WTC11 (cell line): ENCODE results near the gene AGO4. TPM values are rescaled to one million over a fixed set of nuclear protein-coding genes. Genes with fewer than 3 reads are reported as not detected.
A peak's percentile ranks its signal among the peaks of the same experiment; 100 is the strongest.

Experiments used
- ATAC-seq: fragments of 200-7000 bp; cut with Tn5 transposase; 2 replicates; pipeline ENCODE4 v1.10.0; 2021; ENCODE audit warnings: mild to moderate bottlenecking, moderate library complexity
- CTCF ChIA-PET: fragments of 300-600 bp; sonication (Branson Sonifier 250); formaldehyde crosslinking; loops from one replicate; lab custom pipeline; 2021; ENCODE audit warnings: antibody characterized with exemption; lab: Charles Lee
- POLR2A ChIA-PET: fragments of 350-600 bp; sonication (Branson Sonifier 250); formaldehyde crosslinking; loops from one replicate; lab custom pipeline; 2021; ENCODE audit warnings: antibody characterized with exemption; lab: Charles Lee
- DNase-seq: peaks from one replicate; pipeline ENCODE4 v3.0.0; 2021; ENCODE audit warnings: low spot score
- H3K27ac Mint-ChIP-seq: 2 replicates; pipeline ENCODE4 v1.8.0; 2021; ENCODE audit warnings: mixed read lengths
- H3K27me3 Mint-ChIP-seq: 2 replicates; pipeline ENCODE4 v1.8.0; 2021; ENCODE audit warnings: low read depth, mild to moderate bottlenecking, moderate library complexity, mixed read lengths
- H3K36me3 Mint-ChIP-seq: 2 replicates; pipeline ENCODE4 v1.8.0; 2021; ENCODE audit warnings: mixed read lengths
- H3K4me1 Mint-ChIP-seq: 2 replicates; pipeline ENCODE4 v1.8.0; 2022; ENCODE audit warnings: mixed read lengths
- H3K4me3 Mint-ChIP-seq: 2 replicates; pipeline ENCODE4 v1.8.0; 2021; ENCODE audit warnings: mild to moderate bottlenecking, moderate library complexity, mixed read lengths
- H3K9me3 Mint-ChIP-seq: 2 replicates; pipeline ENCODE4 v1.8.0; 2021; ENCODE audit warnings: mixed read lengths
- AFF4 ChIP-seq: sonication (generic); formaldehyde crosslinking; IDR thresholded peaks from 2 replicates; pipeline ENCODE4 v1.8.1; 2023; ENCODE audit warnings: mild to moderate bottlenecking, missing genetic modification reagents, borderline replicate concordance
- ATF1 ChIP-seq: sonication (generic); formaldehyde crosslinking; IDR thresholded peaks from 2 replicates; pipeline ENCODE4 v1.8.1; 2023; ENCODE audit warnings: mild to moderate bottlenecking, moderate library complexity, missing genetic modification reagents
- ERG ChIP-seq: fragments of 250-450 bp; sonication (Bioruptor Pico); IDR thresholded peaks from 2 replicates; pipeline ENCODE4 v1.8.0; 2021; ENCODE audit warnings: mild to moderate bottlenecking
- ESRRA ChIP-seq: sonication (generic); formaldehyde crosslinking; IDR thresholded peaks from 2 replicates; pipeline ENCODE4 v1.8.1; 2022; ENCODE audit warnings: mild to moderate bottlenecking, missing genetic modification reagents, borderline replicate concordance
- FOXK1 ChIP-seq: sonication (generic); formaldehyde crosslinking; IDR thresholded peaks from 2 replicates; pipeline ENCODE4 v1.8.0; 2022; ENCODE audit warnings: mild to moderate bottlenecking, moderate library complexity, missing genetic modification reagents
- FOXP4 ChIP-seq: sonication (generic); formaldehyde crosslinking; IDR thresholded peaks from 2 replicates; pipeline ENCODE4 v1.8.0; 2022; ENCODE audit warnings: mild to moderate bottlenecking, missing genetic modification reagents
- GTF2I ChIP-seq: fragments of 250-450 bp; sonication (Bioruptor Pico); conservative IDR thresholded peaks from 2 replicates; pipeline ENCODE4 v1.4.0; 2021; ENCODE audit warnings: mild to moderate bottlenecking
- MYBL2 ChIP-seq: sonication (generic); formaldehyde crosslinking; IDR thresholded peaks from 2 replicates; pipeline ENCODE4 v1.8.1; 2023; ENCODE audit warnings: mild to moderate bottlenecking, moderate library complexity, missing genetic modification reagents
- NFYB ChIP-seq: sonication (generic); formaldehyde crosslinking; conservative IDR thresholded peaks from 2 replicates; pipeline ENCODE4 v1.8.0; 2022; ENCODE audit warnings: low read depth, missing genetic modification reagents
- RELA ChIP-seq: sonication (generic); formaldehyde crosslinking; IDR thresholded peaks from 2 replicates; pipeline ENCODE4 v1.8.1; 2022; ENCODE audit warnings: missing genetic modification reagents, mild to moderate bottlenecking, borderline replicate concordance
- SMAD3 ChIP-seq: sonication (generic); formaldehyde crosslinking; IDR thresholded peaks from 2 replicates; pipeline ENCODE4 v1.8.0; 2022; ENCODE audit warnings: missing genetic modification reagents, mild to moderate bottlenecking, borderline replicate concordance
- SMAD4 ChIP-seq: sonication (generic); formaldehyde crosslinking; IDR thresholded peaks from 2 replicates; pipeline ENCODE4 v1.8.0; 2022; ENCODE audit warnings: mild to moderate bottlenecking, missing genetic modification reagents
- ZBTB43 ChIP-seq: sonication (generic); formaldehyde crosslinking; IDR thresholded peaks from 2 replicates; pipeline ENCODE4 v1.8.1; 2023; ENCODE audit warnings: mild to moderate bottlenecking, missing genetic modification reagents
- ZNF219 ChIP-seq: sonication (generic); formaldehyde crosslinking; IDR thresholded peaks from 2 replicates; pipeline ENCODE4 v1.8.0; 2023; ENCODE audit warnings: missing genetic modification reagents, mild to moderate bottlenecking, borderline replicate concordance
- ZNF263 ChIP-seq: sonication (generic); formaldehyde crosslinking; IDR thresholded peaks from 2 replicates; pipeline ENCODE4 v1.8.1; 2022; ENCODE audit warnings: low read depth, mild to moderate bottlenecking, moderate library complexity, missing genetic modification reagents
- ZNF671 ChIP-seq: fragments of 250-450 bp; sonication (Bioruptor Pico); IDR thresholded peaks from 2 replicates; pipeline ENCODE4 v1.8.0; 2021; ENCODE audit warnings: mild to moderate bottlenecking
- total RNA-seq: library from RNA; stranded (reverse); gene quantifications from 3 replicates; pipeline ENCODE4 v1.2.3, GENCODE V29; 2021
- TF ChIP-seq, protein P1 (sequence below): fragments of 250-450 bp; sonication (Bioruptor Pico); IDR thresholded peaks from 2 replicates; pipeline ENCODE4 v1.9.0; 2021; ENCODE audit warnings: mild to moderate bottlenecking
- TF ChIP-seq, protein P2 (sequence below): sonication (generic); formaldehyde crosslinking; IDR thresholded peaks from 2 replicates; pipeline ENCODE4 v1.8.1; 2023; ENCODE audit warnings: mild to moderate bottlenecking, missing genetic modification reagents, moderate library complexity

The AGO4 gene
- total RNA-seq, 1 experiment from 2014 or later: 8.7 TPM

- H3K27ac Mint-ChIP-seq: no peak overlapping the region
- DNase-seq (no peak), ATAC-seq (no peak)
- CTCF ChIA-PET: interaction anchor here (1.2 kb wide), 1 partner anchor 14 kb away, joined by 3 read pairs; no protein-coding TSS in a partner anchor
- peaks cover 85% of the 10 kb centered on the region for H3K36me3 Mint-ChIP-seq
- TF ChIP-seq GTF2I (CRISPR knock-in tag) (no peak), NFYB (CRISPR knock-in tag) (no peak), ESRRA (CRISPR knock-in tag) (no peak), RELA (no peak), MYBL2 (no peak), ATF1 (CRISPR knock-in tag) (no peak), ZNF263 (no peak), AFF4 (CRISPR knock-in tag) (no peak), SMAD3 (CRISPR knock-in tag) (no peak), FOXK1 (CRISPR knock-in tag) (no peak), SMAD4 (CRISPR knock-in tag) (no peak), ERG (CRISPR knock-in tag) (no peak)
- no peaks in the 10 kb centered on the region for H3K27me3 Mint-ChIP-seq
- POLR2A ChIA-PET: no interaction called here
- H3K4me1 Mint-ChIP-seq: no peaks in the 10 kb centered on the region
- H3K9me3 Mint-ChIP-seq: no peaks in the 10 kb centered on the region; the same call in 1 of the 2 replicates
- H3K4me3 Mint-ChIP-seq: no peak overlapping the region
Observed at GRCh38 chr1:35899941-35900340, 92.1 kb downstream of the AGO4 start.

DNA sequence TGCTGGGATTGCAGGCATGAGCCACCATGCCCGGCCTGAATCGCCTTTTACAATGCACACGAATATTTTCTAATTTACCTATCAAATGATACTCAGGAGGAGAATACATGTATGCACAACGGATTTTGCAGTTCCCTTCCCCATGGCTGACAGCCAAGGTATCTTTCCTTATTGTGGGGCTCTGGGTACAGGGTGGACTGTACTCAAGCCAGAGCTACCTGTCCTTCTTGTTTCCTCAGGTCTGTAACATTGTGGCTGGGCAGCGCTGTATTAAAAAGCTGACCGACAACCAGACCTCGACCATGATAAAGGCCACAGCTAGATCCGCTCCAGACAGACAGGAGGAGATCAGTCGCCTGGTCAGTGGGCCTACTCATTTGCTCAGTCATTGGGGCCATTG is 93.4 kb downstream of the AGO4 start:
- Mint-ChIP-seq H3K36me3 (peaks cover 82% of the 10 kb centered on the region), H3K9me3 (no peaks in the 10 kb centered on the region; the same call in 1 of the 2 replicates), H3K27ac (0 out of 2 replicates have a peak overlapping the region, but pooled peaks have one; percentile 38)
- ChIA-PET POLR2A (no interaction called here), CTCF (no interaction called here)
- no peak for ATAC-seq
- no peak for DNase-seq
- TF ChIP-seq ZBTB43 (CRISPR knock-in tag): no peak
- TF ChIP-seq, protein P1, sequence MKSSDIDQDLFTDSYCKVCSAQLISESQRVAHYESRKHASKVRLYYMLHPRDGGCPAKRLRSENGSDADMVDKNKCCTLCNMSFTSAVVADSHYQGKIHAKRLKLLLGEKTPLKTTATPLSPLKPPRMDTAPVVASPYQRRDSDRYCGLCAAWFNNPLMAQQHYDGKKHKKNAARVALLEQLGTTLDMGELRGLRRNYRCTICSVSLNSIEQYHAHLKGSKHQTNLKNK: no peak
- TF ChIP-seq, protein P2, sequence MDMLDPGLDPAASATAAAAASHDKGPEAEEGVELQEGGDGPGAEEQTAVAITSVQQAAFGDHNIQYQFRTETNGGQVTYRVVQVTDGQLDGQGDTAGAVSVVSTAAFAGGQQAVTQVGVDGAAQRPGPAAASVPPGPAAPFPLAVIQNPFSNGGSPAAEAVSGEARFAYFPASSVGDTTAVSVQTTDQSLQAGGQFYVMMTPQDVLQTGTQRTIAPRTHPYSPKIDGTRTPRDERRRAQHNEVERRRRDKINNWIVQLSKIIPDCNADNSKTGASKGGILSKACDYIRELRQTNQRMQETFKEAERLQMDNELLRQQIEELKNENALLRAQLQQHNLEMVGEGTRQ (CRISPR knock-in tag): no peak
- TF ChIP-seq ZNF671 (CRISPR knock-in tag): no peak
- TF ChIP-seq FOXP4 (CRISPR knock-in tag): no peak
- TF ChIP-seq ZNF219 (CRISPR knock-in tag): no peak
- TF ChIP-seq, all 79 proteins: peak for 0
- no peak overlapping the region for H3K4me3 Mint-ChIP-seq
- H3K27me3 Mint-ChIP-seq: no peaks in the 10 kb centered on the region
- H3K4me1 Mint-ChIP-seq: no peaks in the 10 kb centered on the region
